SK-N-MC (cell line): Measurements from ENCODE around the gene TEPSIN.

Experiments
- DNase-seq: peaks from one replicate; pipeline ENCODE4 v3.0.0-alpha.2; 2011; ENCODE audit warnings: low read depth, low spot score
- H3K27ac ChIP-seq: fragments of 200-600 bp; sonication (generic); 2 replicates; pipeline ENCODE4 v1.5.1; 2016; ENCODE audit warnings: mixed run types
- H3K36me3 ChIP-seq: fragments of 200-600 bp; sonication (generic); 2 replicates; pipeline ENCODE4 v1.6.1; 2017; ENCODE audit warnings: antibody characterized with exemption, low read length, mixed read lengths; ENCODE audit not compliant: insufficient read depth
- H3K4me3 ChIP-seq: fragments of 200-600 bp; sonication (generic); 2 replicates; pipeline ENCODE4 v1.5.1; 2016
- H3K9ac ChIP-seq: fragments of 200-600 bp; sonication (generic); 2 replicates; pipeline ENCODE4 v1.8.0; 2017; ENCODE audit warnings: mixed run types, mixed read lengths; ENCODE audit not compliant: insufficient read length
- H3K9me3 ChIP-seq: fragments of 200-600 bp; sonication (generic); 2 replicates; pipeline ENCODE4 v1.6.1; 2017; ENCODE audit warnings: low read depth, mild to moderate bottlenecking, antibody characterized with exemption, low read length, moderate library complexity, mixed read lengths
- EZH2 ChIP-seq: fragments of 200-600 bp; sonication (generic); IDR thresholded peaks from one replicate; pipeline ENCODE4 v1.6.1; 2017; ENCODE audit warnings: antibody characterized with exemption
- FOXP2 ChIP-seq: optimal IDR thresholded peaks from 2 replicates; pipeline ENCODE3; 2011; ENCODE audit warnings: mild to moderate bottlenecking, moderate library complexity; ENCODE audit not compliant: insufficient read depth; ENCODE audit errors: extremely low read length, control extremely low read depth
- POLR2AphosphoS5 ChIP-seq: IDR thresholded peaks from 2 replicates; pipeline ENCODE4 v1.6.1; 2012; ENCODE audit warnings: mild to moderate bottlenecking, low read depth, low read length, borderline replicate concordance

Gene TEPSIN

GRCh38 chr17:81193051-81193410, 45.8 kb downstream of the TEPSIN start:
- no peak for DNase-seq
- no peak overlapping the region for H3K4me3 ChIP-seq
- no peak overlapping the region for H3K27ac ChIP-seq
- H3K9ac ChIP-seq = no peak overlapping the region
- no peaks in the 10 kb centered on the region for H3K36me3 ChIP-seq
- TF ChIP-seq EZH2 (no peak), FOXP2 (no peak), POLR2AphosphoS5 (no peak)
- H3K9me3 ChIP-seq = no peaks in the 10 kb centered on the region

- Histone ChIP-seq H3K27ac (no peak overlapping the region), H3K9ac (no peak overlapping the region), H3K4me3 (no peak overlapping the region), H3K9me3 (no peaks in the 10 kb centered on the region), H3K36me3 (no peaks in the 10 kb centered on the region)
- no peak for DNase-seq
- TF ChIP-seq FOXP2 (no peak), POLR2AphosphoS5 (no peak), EZH2 (no peak)
These were observed 46.3 kb downstream of the TEPSIN start for GRCh38 chr17:81192386-81193050.

- DNase-seq = no peak
- H3K9ac ChIP-seq = no peak overlapping the region
- no peaks in the 10 kb centered on the region for H3K9me3 ChIP-seq
- no peak overlapping the region for H3K4me3 ChIP-seq
- no peaks in the 10 kb centered on the region for H3K36me3 ChIP-seq
- no peak overlapping the region for H3K27ac ChIP-seq
- no peak for TF ChIP-seq FOXP2
- no peak for TF ChIP-seq POLR2AphosphoS5
- TF ChIP-seq EZH2 = no peak
These were observed 47.2 kb downstream of the TEPSIN start for GRCh38 chr17:81191646-81192045.

GRCh38 chr17:81191116-81191515, 47.7 kb downstream of the TEPSIN start:
- Histone ChIP-seq H3K9ac (no peak overlapping the region), H3K36me3 (no peaks in the 10 kb centered on the region), H3K4me3 (no peak overlapping the region), H3K27ac (no peak overlapping the region), H3K9me3 (no peaks in the 10 kb centered on the region)
- DNase-seq = no peak
- TF ChIP-seq EZH2 (no peak), POLR2AphosphoS5 (no peak), FOXP2 (no peak)

GRCh38 chr17:81190591-81190990, 48.3 kb downstream of the TEPSIN start:
- Histone ChIP-seq H3K36me3 (no peaks in the 10 kb centered on the region), H3K9me3 (no peaks in the 10 kb centered on the region), H3K4me3 (no peak overlapping the region), H3K27ac (no peak overlapping the region), H3K9ac (no peak overlapping the region)
- no peak for TF ChIP-seq POLR2AphosphoS5
- no peak for TF ChIP-seq FOXP2
- TF ChIP-seq EZH2 = no peak
- DNase-seq = no peak

GRCh38 chr17:81189670-81190530, 49.0 kb downstream of the TEPSIN start:
- Histone ChIP-seq H3K27ac (no peak overlapping the region), H3K36me3 (no peaks in the 10 kb centered on the region), H3K9ac (no peak overlapping the region), H3K9me3 (no peaks in the 10 kb centered on the region), H3K4me3 (no peak overlapping the region)
- TF ChIP-seq EZH2 (no peak), POLR2AphosphoS5 (no peak), FOXP2 (no peak)
- DNase-seq = no peak

GRCh38 chr17:81189016-81189415, 49.8 kb downstream of the TEPSIN start:
- H3K9ac ChIP-seq = no peak overlapping the region
- TF ChIP-seq FOXP2 (no peak), POLR2AphosphoS5 (no peak), EZH2 (no peak)
- H3K36me3 ChIP-seq = no peaks in the 10 kb centered on the region
- no peak overlapping the region for H3K4me3 ChIP-seq
- no peaks in the 10 kb centered on the region for H3K9me3 ChIP-seq
- no peak for DNase-seq
- no peak overlapping the region for H3K27ac ChIP-seq

GRCh38 chr17:81188491-81188840, 50.4 kb downstream of the TEPSIN start:
- no peak for DNase-seq
- no peak overlapping the region for H3K4me3 ChIP-seq
- TF ChIP-seq FOXP2 (no peak), EZH2 (no peak), POLR2AphosphoS5 (no peak)
- no peak overlapping the region for H3K27ac ChIP-seq
- no peaks in the 10 kb centered on the region for H3K9me3 ChIP-seq
- no peak overlapping the region for H3K9ac ChIP-seq
- H3K36me3 ChIP-seq = no peaks in the 10 kb centered on the region
